ENCODE results near the gene IDH1.
"Not testable (repeated sequence)": the region's sequence is repeated elsewhere in the genome, so short reads cannot be mapped to it uniquely, and the experiment has no call there.

The IDH1 gene

GRCh38 chr2:208235860-208236259, 19.0 kb downstream of the IDH1 start:
- Histone ChIP-seq H3K4me1 (no peaks in the 10 kb centered on the region), H3K27me3 (no peaks in the 10 kb centered on the region), H3K36me3 (peaks cover 11% of the 10 kb centered on the region), H3K9me3 (no peaks in the 10 kb centered on the region), H3K4me3 (ENCODE audit: low read depth, low read length) (no peak overlapping the region)
- no peak for TF ChIP-seq CTCF (IDR thresholded peaks at IDR 0.05; ENCODE audit: low read depth, low read length)
- no peak for DNase-seq

- no peak for DNase-seq
- Histone ChIP-seq H3K9me3 (no peaks in the 10 kb centered on the region), H3K4me3 (ENCODE audit: low read depth, low read length) (no peak overlapping the region), H3K4me1 (no peaks in the 10 kb centered on the region), H3K36me3 (peaks cover 11% of the 10 kb centered on the region), H3K27me3 (no peaks in the 10 kb centered on the region)
- TF ChIP-seq CTCF (IDR thresholded peaks at IDR 0.05; ENCODE audit: low read depth, low read length), result no peak
Observed at GRCh38 chr2:208234786-208235185, 20.1 kb downstream of the IDH1 start.

GRCh38 chr2:208228476-208228875, 26.4 kb downstream of the IDH1 start:
- Histone ChIP-seq H3K9me3 (no peaks in the 10 kb centered on the region), H3K4me1 (no peaks in the 10 kb centered on the region), H3K4me3 (ENCODE audit: low read depth, low read length) (no peak overlapping the region), H3K36me3 (no peaks in the 10 kb centered on the region), H3K27me3 (no peaks in the 10 kb centered on the region)
- TF ChIP-seq CTCF (IDR thresholded peaks at IDR 0.05; ENCODE audit: low read depth, low read length), result no peak
- no peak for DNase-seq

GRCh38 chr2:208227581-208228232, 27.2 kb downstream of the IDH1 start:
- Histone ChIP-seq H3K27me3 (no peaks in the 10 kb centered on the region), H3K36me3 (no peaks in the 10 kb centered on the region), H3K4me3 (ENCODE audit: low read depth, low read length) (no peak overlapping the region), H3K9me3 (no peaks in the 10 kb centered on the region), H3K4me1 (no peaks in the 10 kb centered on the region)
- no peak for TF ChIP-seq CTCF (IDR thresholded peaks at IDR 0.05; ENCODE audit: low read depth, low read length)
- DNase-seq, result no peak

GRCh38 chr2:208224802-208225201, 30.1 kb downstream of the IDH1 start:
- TF ChIP-seq CTCF (IDR thresholded peaks at IDR 0.05; ENCODE audit: low read depth, low read length), result no peak
- no peaks in the 10 kb centered on the region for H3K4me1 ChIP-seq

GRCh38 chr2:208222351-208222750, 32.5 kb downstream of the IDH1 start:
- Histone ChIP-seq H3K4me3 (ENCODE audit: low read depth, low read length) (no peak overlapping the region), H3K4me1 (no peaks in the 10 kb centered on the region), H3K27me3 (no peaks in the 10 kb centered on the region), H3K9me3 (no peaks in the 10 kb centered on the region), H3K36me3 (no peaks in the 10 kb centered on the region)
- DNase-seq, result no peak
- TF ChIP-seq CTCF (IDR thresholded peaks at IDR 0.05; ENCODE audit: low read depth, low read length), result no peak

More at GRCh38 chr2:208224802-208225201, 30.1 kb downstream of the IDH1 start:
- Histone ChIP-seq H3K27me3 (no peaks in the 10 kb centered on the region), H3K9me3 (no peaks in the 10 kb centered on the region), H3K4me3 (ENCODE audit: low read depth, low read length) (no peak overlapping the region), H3K36me3 (no peaks in the 10 kb centered on the region)
- no peak for DNase-seq

GRCh38 chr2:208221873-208222272, 33.0 kb downstream of the IDH1 start:
- not testable (repeated sequence) for H3K9me3 ChIP-seq; H3K4me3 ChIP-seq (ENCODE audit: low read depth, low read length); H3K4me1 ChIP-seq; DNase-seq; H3K27me3 ChIP-seq; H3K36me3 ChIP-seq
